Measurements from ENCODE around the gene ZNF326.

- TF ChIP-seq CTCF (IDR thresholded peaks at IDR 0.05; ENCODE audit: low read depth, low read length, poor library complexity, severe bottlenecking) (no peak), EZH2phosphoT487 (IDR thresholded peaks at IDR 0.05; ENCODE audit: borderline replicate concordance, low read length) (no peak)
Observed at GRCh38 chr1:90067194-90067931, 72.5 kb downstream of the ZNF326 start.

Measured in DOHH2 (cell line).